ENCODE measurements around the gene IQCK.
A peak's percentile ranks its signal among the peaks of the same experiment; 100 is the strongest.
"Not testable (repeated sequence)": the region's sequence is repeated elsewhere in the genome, so short reads cannot be mapped to it uniquely, and the experiment has no call there.

IQCK gene

GRCh38 chr16:19785512-19786130 lies 67.5 kb downstream of the IQCK start:
- DNase-seq (ENCODE audit: low read depth) = no peak
- H3K4me3 ChIP-seq (ENCODE audit: low read length) = no peak overlapping the region
- TF ChIP-seq CTCF (IDR thresholded peaks at IDR 0.05; ENCODE audit: insufficient read depth, low read depth, low read length, missing control alignments) = no peak

DNA sequence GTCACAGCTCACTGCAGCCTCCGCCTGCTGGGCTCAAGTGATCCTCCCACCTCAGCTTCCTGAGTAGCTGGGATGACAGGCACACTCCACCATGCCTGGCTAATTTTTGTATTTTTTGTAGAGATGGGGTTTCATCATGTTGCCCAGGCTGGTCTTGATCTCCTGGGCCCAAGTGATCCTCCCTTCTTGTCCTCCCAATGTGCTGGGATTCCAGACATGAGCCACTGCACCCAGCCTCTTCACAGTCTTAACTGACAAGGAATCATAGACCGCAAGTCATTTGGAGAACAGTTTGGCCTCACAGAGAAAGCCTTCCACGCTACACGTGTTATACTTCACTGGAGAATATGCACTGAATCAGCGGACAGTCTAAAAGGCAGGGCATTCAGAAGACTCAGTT lies 83.3 kb downstream of the IQCK start:
- not testable (repeated sequence) for DNase-seq (ENCODE audit: low read depth); H3K4me3 ChIP-seq (ENCODE audit: low read length)

GRCh38 chr16:19801824-19802223 lies 83.8 kb downstream of the IQCK start:
- not testable (repeated sequence) for DNase-seq (ENCODE audit: low read depth); H3K4me3 ChIP-seq (ENCODE audit: low read length)

GRCh38 chr16:19802612-19803011 lies 84.5 kb downstream of the IQCK start:
- no peak overlapping the region for H3K4me3 ChIP-seq (ENCODE audit: low read length)
- no peak for DNase-seq (ENCODE audit: low read depth)
- no peak for TF ChIP-seq CTCF (IDR thresholded peaks at IDR 0.05; ENCODE audit: insufficient read depth, low read depth, low read length, missing control alignments)

GRCh38 chr16:19804538-19805323 lies 86.7 kb downstream of the IQCK start:
- no peak overlapping the region for H3K4me3 ChIP-seq (ENCODE audit: low read length)
- peak; percentile 52 for DNase-seq (ENCODE audit: low read depth)
- no peak for TF ChIP-seq CTCF (IDR thresholded peaks at IDR 0.05; ENCODE audit: insufficient read depth, low read depth, low read length, missing control alignments)

DNA sequence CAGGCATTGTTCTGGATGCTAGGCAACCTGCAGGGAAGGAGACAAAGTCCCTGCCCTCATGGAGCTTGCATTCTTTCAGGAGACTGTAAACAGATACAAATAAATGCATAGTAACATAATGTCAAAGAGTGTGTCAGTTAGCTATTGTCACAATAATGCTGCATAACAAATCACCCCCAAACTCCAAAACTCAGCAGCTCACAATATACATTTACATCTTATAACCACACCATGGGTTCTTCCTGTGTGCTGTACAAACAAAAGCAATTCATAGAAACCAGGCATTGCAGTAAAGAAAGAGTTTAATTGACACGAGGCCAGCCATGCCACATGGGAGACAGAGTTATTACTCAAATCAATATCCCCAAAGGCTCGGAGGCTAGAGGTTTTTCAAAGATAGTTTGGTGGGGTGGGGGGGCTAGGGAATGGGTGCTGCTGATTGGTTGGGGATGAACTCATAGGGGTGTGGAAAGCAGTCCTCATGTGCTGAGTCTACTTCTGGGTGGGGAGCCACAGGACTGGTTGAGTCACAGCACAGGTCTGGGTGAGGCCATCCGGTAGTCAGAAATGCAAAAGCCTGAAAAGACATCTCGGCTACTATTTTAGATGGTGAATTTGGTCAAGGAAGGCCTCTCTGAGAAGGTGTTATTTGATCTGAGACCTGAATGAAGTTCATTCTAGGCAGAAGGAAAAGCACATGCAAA lies 87.5 kb downstream of the IQCK start:
- TF ChIP-seq CTCF (IDR thresholded peaks at IDR 0.05; ENCODE audit: insufficient read depth, low read depth, low read length, missing control alignments) = no peak
- H3K4me3 ChIP-seq (ENCODE audit: low read length) = no peak overlapping the region
- peak; percentile 63 for DNase-seq (ENCODE audit: low read depth)

DNA sequence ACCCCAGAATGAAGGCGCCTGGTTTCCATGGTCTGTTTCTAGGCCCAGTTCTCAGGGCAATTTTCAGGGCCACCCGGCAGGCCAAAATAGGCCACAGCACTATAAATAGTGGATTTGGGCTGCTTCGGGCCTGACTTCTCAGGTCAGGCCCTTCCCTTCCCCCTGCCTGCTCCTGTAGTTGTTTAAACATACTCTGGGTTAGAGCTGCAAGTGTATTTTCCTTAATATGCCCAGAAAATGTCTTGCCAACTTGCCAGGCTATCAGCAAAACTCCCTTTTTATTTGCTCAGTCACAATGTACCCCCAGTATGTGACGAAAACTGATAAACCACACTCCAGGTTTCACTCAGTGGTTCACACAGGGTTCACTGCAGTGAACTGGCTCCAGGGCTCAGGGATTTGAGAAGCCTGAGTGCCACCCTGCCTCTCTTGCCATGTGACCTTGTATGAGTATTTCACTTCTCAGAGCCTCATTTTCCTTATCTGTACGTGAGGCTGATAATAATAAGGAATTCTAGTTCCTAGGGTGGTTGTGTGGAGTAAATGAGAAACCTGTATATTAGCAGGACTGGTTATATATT lies 90.1 kb downstream of the IQCK start:
- TF ChIP-seq CTCF (IDR thresholded peaks at IDR 0.05; ENCODE audit: insufficient read depth, low read depth, low read length, missing control alignments) = no peak
- DNase-seq (ENCODE audit: low read depth) = no peak
- H3K4me3 ChIP-seq (ENCODE audit: low read length) = no peak overlapping the region

All from epithelial cell of esophagus (primary cell).